GM23338 (cell line): ENCODE results near the gene SYT2. TPM values are rescaled to one million over a fixed set of nuclear protein-coding genes. Genes with fewer than 3 reads are reported as not detected.
"Not testable (repeated sequence)": the region's sequence is repeated elsewhere in the genome, so short reads cannot be mapped to it uniquely, and the experiment has no call there.

Experiments used
- ATAC-seq: fragments of 200-7000 bp; cut with Tn5 transposase; 3 replicates; pipeline ENCODE4 v1.9.1; 2020
- DNase-seq: peaks from one replicate; pipeline ENCODE4 v3.0.0-alpha.2; 2015; ENCODE audit warnings: low spot score
- H2AFZ ChIP-seq: fragments of 200-600 bp; sonication (generic); 2 replicates; pipeline ENCODE4 v1.8.0; 2016; ENCODE audit warnings: antibody characterized with exemption, mild to moderate bottlenecking, moderate library complexity
- H3F3A ChIP-seq: fragments of 200-600 bp; sonication (generic); replicated peaks from 2 replicates; pipeline ENCODE4 v1.8.0; 2017; ENCODE audit warnings: antibody characterized with exemption, mixed run types, low read depth
- H3K27ac ChIP-seq: fragments of 200-600 bp; sonication (generic); 2 replicates; pipeline ENCODE4 v1.6.1; 2016; ENCODE audit warnings: low read depth
- H3K27me3 ChIP-seq: fragments of 200-600 bp; sonication (generic); 2 replicates; pipeline ENCODE4 v1.8.0; 2016; ENCODE audit warnings: mild to moderate bottlenecking, mixed run types, moderate library complexity; ENCODE audit not compliant: insufficient read depth
- H3K36me3 ChIP-seq: fragments of 200-600 bp; sonication (generic); 2 replicates; pipeline ENCODE4 v1.8.0; 2016; ENCODE audit warnings: mild to moderate bottlenecking; ENCODE audit not compliant: insufficient read depth
- H3K4me1 ChIP-seq: fragments of 200-600 bp; sonication (generic); 2 replicates; pipeline ENCODE4 v1.8.0; 2016; ENCODE audit warnings: mild to moderate bottlenecking, moderate library complexity; ENCODE audit not compliant: insufficient read depth
- H3K4me2 ChIP-seq: fragments of 200-600 bp; sonication (generic); 2 replicates; pipeline ENCODE4 v1.7.1; 2017; ENCODE audit warnings: mixed run types
- H3K4me3 ChIP-seq: fragments of 200-600 bp; sonication (generic); 2 replicates; pipeline ENCODE4 v1.6.1; 2016; ENCODE audit warnings: mixed run types
- H3K79me2 ChIP-seq: fragments of 200-600 bp; sonication (generic); replicated peaks from 2 replicates; pipeline ENCODE4 v1.8.0; 2017; ENCODE audit warnings: mild to moderate bottlenecking; ENCODE audit not compliant: insufficient read depth
- H3K9me2 ChIP-seq: fragments of 200-600 bp; sonication (generic); 2 replicates; pipeline ENCODE4 v1.8.0; 2017; ENCODE audit not compliant: insufficient read depth
- H4K20me1 ChIP-seq: fragments of 200-600 bp; sonication (generic); replicated peaks from 2 replicates; pipeline ENCODE4 v1.8.0; 2017; ENCODE audit warnings: mild to moderate bottlenecking; ENCODE audit not compliant: insufficient read depth
- H3K27ac Mint-ChIP-seq: 2 replicates; pipeline ENCODE4 v1.8.0; 2020; ENCODE audit warnings: inconsistent platforms, mild to moderate bottlenecking, moderate library complexity, mixed read lengths
- H3K27me3 Mint-ChIP-seq: 3 replicates; pipeline ENCODE4 v1.8.0; 2022; ENCODE audit warnings: low read depth, mild to moderate bottlenecking, moderate library complexity, mixed read lengths, inconsistent platforms; ENCODE audit not compliant: insufficient read depth, poor library complexity
- H3K36me3 Mint-ChIP-seq: 3 replicates; pipeline ENCODE4 v1.8.0; 2021; ENCODE audit warnings: low read depth, mild to moderate bottlenecking, inconsistent platforms, moderate library complexity, mixed read lengths
- H3K4me1 Mint-ChIP-seq: 3 replicates; pipeline ENCODE4 v1.8.0; 2020; ENCODE audit warnings: mild to moderate bottlenecking, inconsistent platforms, mixed read lengths
- H3K4me3 Mint-ChIP-seq: 3 replicates; pipeline ENCODE4 v1.8.0; 2021; ENCODE audit warnings: moderate library complexity, mild to moderate bottlenecking, inconsistent platforms, mixed read lengths
- H3K9me3 Mint-ChIP-seq: 3 replicates; pipeline ENCODE4 v1.8.0; 2020; ENCODE audit warnings: moderate library complexity, mild to moderate bottlenecking, inconsistent platforms, mixed read lengths
- JUNB ChIP-seq: IDR thresholded peaks from one replicate; pipeline ENCODE4 v1.6.1; 2016; ENCODE audit warnings: antibody characterized with exemption; ENCODE audit not compliant: unreplicated experiment
- ZNF114 ChIP-seq: fragments of 250-450 bp; sonication (Bioruptor Pico); IDR thresholded peaks from 2 replicates; pipeline ENCODE4 v1.5.0; 2020; ENCODE audit warnings: mild to moderate bottlenecking, moderate library complexity
- ZNF462 ChIP-seq: fragments of 250-450 bp; sonication (Bioruptor Pico); IDR thresholded peaks from 2 replicates; pipeline ENCODE4 v1.5.0; 2020; ENCODE audit warnings: mild to moderate bottlenecking, moderate library complexity
- polyA plus RNA-seq: library from polyadenylated mRNA; unstranded; fragments of >200 nt; fragmentation: Nextera tagmentation; extraction: Ambion mirVana; gene quantifications from 2 replicates; pipeline ENCODE4 v1.2.1, GENCODE V29; 2016
- total RNA-seq: library from RNA; depleted of rRNA; stranded (reverse); fragments of >200 nt; shearing (Covaris generic); gene quantifications from 2 replicates; pipeline ENCODE4 v1.2.3, GENCODE V29; 2014

The SYT2 gene
- total and polyA plus RNA-seq, 2 experiments from 2014 or later = 2.4 to 12.5 TPM

- H3K4me3 Mint-ChIP-seq = no peak overlapping the region
- no peaks in the 10 kb centered on the region for H3K9me2 ChIP-seq
- H4K20me1 ChIP-seq = no peaks in the 10 kb centered on the region
- no peak overlapping the region; the same call in 1 of the 2 replicates for H3K27ac Mint-ChIP-seq
- no peak overlapping the region for H3K27ac ChIP-seq
- H3K9me3 Mint-ChIP-seq = no peaks in the 10 kb centered on the region
- no peak overlapping the region for H3K4me2 ChIP-seq
- peaks cover 13% of the 10 kb centered on the region; the same call in 2 of the 3 replicates for H3K4me1 Mint-ChIP-seq
- H3K27me3 Mint-ChIP-seq = peaks cover 4% of the 10 kb centered on the region
- H2AFZ ChIP-seq = no peak overlapping the region
- DNase-seq (no peak), ATAC-seq (no peak)
- no peaks in the 10 kb centered on the region for H3K27me3 ChIP-seq
- H3F3A ChIP-seq = no peaks in the 10 kb centered on the region
- H3K36me3 Mint-ChIP-seq = no peaks in the 10 kb centered on the region
- H3K79me2 ChIP-seq = no peaks in the 10 kb centered on the region
- no peaks in the 10 kb centered on the region for H3K4me1 ChIP-seq
- H3K4me3 ChIP-seq = no peak overlapping the region
- H3K36me3 ChIP-seq = no peaks in the 10 kb centered on the region
- TF ChIP-seq ZNF114 (CRISPR knock-in tag) (no peak), JUNB (no peak), ZNF462 (no peak)
Observed at GRCh38 chr1:202553560-202554038, 156.7 kb downstream of the SYT2 start.

GRCh38 chr1:202553078-202553477 lies 157.2 kb downstream of the SYT2 start:
- H3K27ac Mint-ChIP-seq, H3K4me3 Mint-ChIP-seq, H3K36me3 ChIP-seq, H3F3A ChIP-seq, H4K20me1 ChIP-seq, H3K4me3 ChIP-seq, H3K79me2 ChIP-seq, H3K36me3 Mint-ChIP-seq, H3K27me3 Mint-ChIP-seq, H2AFZ ChIP-seq, H3K27ac ChIP-seq, ATAC-seq, H3K4me2 ChIP-seq, H3K4me1 ChIP-seq, DNase-seq, H3K9me2 ChIP-seq, H3K27me3 ChIP-seq, H3K9me3 Mint-ChIP-seq: not testable (repeated sequence)
- H3K4me1 Mint-ChIP-seq = peaks cover 10% of the 10 kb centered on the region; the same call in 2 of the 3 replicates

- not testable (repeated sequence) for H3K27me3 Mint-ChIP-seq, ATAC-seq, H2AFZ ChIP-seq, DNase-seq, H4K20me1 ChIP-seq, H3K36me3 Mint-ChIP-seq, H3K4me2 ChIP-seq, H3K4me3 ChIP-seq, H3K9me2 ChIP-seq, H3K4me3 Mint-ChIP-seq, H3K27me3 ChIP-seq, H3K4me1 ChIP-seq, H3K9me3 Mint-ChIP-seq, H3K27ac ChIP-seq, H3F3A ChIP-seq, H3K79me2 ChIP-seq, H3K27ac Mint-ChIP-seq, H3K36me3 ChIP-seq
- peaks cover 10% of the 10 kb centered on the region; the same call in 2 of the 3 replicates for H3K4me1 Mint-ChIP-seq
Observed at GRCh38 chr1:202552615-202553014, 157.6 kb downstream of the SYT2 start.
